ENCODE results near the gene PGPEP1. TPM values are rescaled to one million over a fixed set of nuclear protein-coding genes. Genes with fewer than 3 reads are reported as not detected.

PGPEP1 gene
- total RNA-seq, 4 donors from 2014 or later = 23.5 to 44.0 (median 27.9) TPM

GRCh38 chr19:18414504-18415177 is 74.2 kb downstream of the PGPEP1 start:
- Histone ChIP-seq H3K4me3 (replicated peaks in 1 of 3) (no peak overlapping the region), H3K27ac (peak overlapping the region; percentile 62 to 90 (median 90)), H3K9me3 (no peaks in the 10 kb centered on the region), H3K36me3 (no peaks in the 10 kb centered on the region), H3K27me3 (no peaks in the 10 kb centered on the region), H3K4me1 (peaks cover 31 to 44% of the 10 kb centered on the region in 2 donors)
- TF ChIP-seq CTCF (IDR thresholded peaks at IDR 0.05) = no peak
- TF ChIP-seq POLR2A (IDR thresholded peaks at IDR 0.05) = no peak
- DNase-seq = no peak
- WGBS, 2 donors = 21% methylated on average over 6 of the region's 11 CpGs
- intact Hi-C loops (cut with DNase I) = loop anchor here (5.0 to 10.0 kb wide), 3 partner anchors 62 to 210 kb away; partner anchors contain the start of gene RAB3A

- Histone ChIP-seq H3K27me3 (no peaks in the 10 kb centered on the region), H3K4me3 (replicated peaks in 1 of 3) (no peak overlapping the region), H3K9me3 (no peaks in the 10 kb centered on the region), H3K27ac (peak overlapping the region; percentile 62 to 90 (median 90)), H3K4me1 (peaks cover 36 to 45% of the 10 kb centered on the region in 2 donors), H3K36me3 (no peaks in the 10 kb centered on the region)
- intact Hi-C loops (cut with DNase I) = loop anchor here (10.0 kb wide), 2 partner anchors 161 to 211 kb away; partner anchors contain the start of gene RAB3A
- WGBS, 2 donors = 42 to 50% methylated on average over 24 to 25 of the region's 25 CpGs
- no peak for DNase-seq
- TF ChIP-seq CTCF (IDR thresholded peaks at IDR 0.05) (no peak), POLR2A (IDR thresholded peaks at IDR 0.05) (peak in 1 of 2 donors; percentile 29)
Measured at GRCh38 chr19:18415178-18415867, 74.9 kb downstream of the PGPEP1 start.

- Histone ChIP-seq H3K27me3 (no peaks in the 10 kb centered on the region), H3K36me3 (no peaks in the 10 kb centered on the region), H3K4me3 (replicated peaks in 1 of 3) (peak overlapping the region in 1 of 3 donors; percentile 38), H3K9me3 (no peaks in the 10 kb centered on the region), H3K27ac (peak overlapping the region; percentile 87 to 90 (median 90)), H3K4me1 (peaks cover 44 to 59% of the 10 kb centered on the region in 2 donors)
- WGBS, 2 donors = 1% methylated on average over 33 to 41 of the region's 44 CpGs
- intact Hi-C loops (cut with DNase I) = loop anchor here (10.0 kb wide), 2 partner anchors 162 to 212 kb away; partner anchors contain the start of gene RAB3A
- no peak for TF ChIP-seq POLR2A (IDR thresholded peaks at IDR 0.05)
- TF ChIP-seq CTCF (IDR thresholded peaks at IDR 0.05) = no peak
- peak; percentile 71 to 81 for DNase-seq
Measured at GRCh38 chr19:18416778-18417249, 76.4 kb downstream of the PGPEP1 start.

GRCh38 chr19:18417250-18418028 is 77.0 kb downstream of the PGPEP1 start:
- H3K4me1 ChIP-seq = peaks cover 44 to 59% of the 10 kb centered on the region in 2 donors
- H3K27ac ChIP-seq = peak overlapping the region; percentile 87 to 90 (median 90)
- WGBS, 2 donors = 2 to 3% methylated on average over 10 to 11 of the region's 53 CpGs
- intact Hi-C loops (cut with DNase I) = loop anchor here (10.0 kb wide), 2 partner anchors 163 to 213 kb away; partner anchors contain the start of gene RAB3A
- TF ChIP-seq CTCF (IDR thresholded peaks at IDR 0.05) (no peak), POLR2A (IDR thresholded peaks at IDR 0.05) (no peak)
- H3K9me3 ChIP-seq = no peaks in the 10 kb centered on the region
- H3K27me3 ChIP-seq = no peaks in the 10 kb centered on the region
- H3K4me3 ChIP-seq (replicated peaks in 1 of 3) = peak overlapping the region in 1 of 3 donors; percentile 38
- no peaks in the 10 kb centered on the region for H3K36me3 ChIP-seq
- DNase-seq = peak; percentile 50 to 62
